ENCODE data around the gene ACOT12.

DNA sequence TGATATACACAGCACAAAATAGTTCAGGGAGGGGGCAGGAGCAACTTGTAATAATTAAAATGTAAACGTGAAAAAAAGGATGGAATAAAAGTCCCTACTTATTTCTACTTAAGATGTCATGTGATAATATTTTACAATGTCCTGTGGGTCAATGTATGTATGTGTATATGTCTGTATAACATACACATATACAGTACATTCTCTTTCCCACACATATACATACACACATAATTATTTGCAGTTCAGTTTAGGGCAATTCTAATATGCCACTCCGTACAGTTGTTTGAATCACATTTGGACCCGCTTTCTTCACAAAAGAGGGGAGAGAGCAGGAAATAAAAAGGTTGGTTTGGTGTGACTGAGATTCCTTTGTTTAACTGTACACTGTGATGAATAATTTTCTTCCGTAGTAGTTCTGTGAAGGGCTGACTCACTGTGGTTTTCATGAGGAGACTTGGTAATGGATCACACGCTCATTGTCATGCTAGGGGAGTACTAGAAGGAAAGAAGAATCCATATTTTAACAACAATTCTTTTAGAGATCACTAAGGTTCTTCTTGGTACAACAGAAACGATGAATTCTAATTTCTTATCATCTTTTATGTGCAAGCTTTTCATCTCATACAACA lies 26.2 kb upstream of the ACOT12 start:
- TF ChIP-seq, protein P1, sequence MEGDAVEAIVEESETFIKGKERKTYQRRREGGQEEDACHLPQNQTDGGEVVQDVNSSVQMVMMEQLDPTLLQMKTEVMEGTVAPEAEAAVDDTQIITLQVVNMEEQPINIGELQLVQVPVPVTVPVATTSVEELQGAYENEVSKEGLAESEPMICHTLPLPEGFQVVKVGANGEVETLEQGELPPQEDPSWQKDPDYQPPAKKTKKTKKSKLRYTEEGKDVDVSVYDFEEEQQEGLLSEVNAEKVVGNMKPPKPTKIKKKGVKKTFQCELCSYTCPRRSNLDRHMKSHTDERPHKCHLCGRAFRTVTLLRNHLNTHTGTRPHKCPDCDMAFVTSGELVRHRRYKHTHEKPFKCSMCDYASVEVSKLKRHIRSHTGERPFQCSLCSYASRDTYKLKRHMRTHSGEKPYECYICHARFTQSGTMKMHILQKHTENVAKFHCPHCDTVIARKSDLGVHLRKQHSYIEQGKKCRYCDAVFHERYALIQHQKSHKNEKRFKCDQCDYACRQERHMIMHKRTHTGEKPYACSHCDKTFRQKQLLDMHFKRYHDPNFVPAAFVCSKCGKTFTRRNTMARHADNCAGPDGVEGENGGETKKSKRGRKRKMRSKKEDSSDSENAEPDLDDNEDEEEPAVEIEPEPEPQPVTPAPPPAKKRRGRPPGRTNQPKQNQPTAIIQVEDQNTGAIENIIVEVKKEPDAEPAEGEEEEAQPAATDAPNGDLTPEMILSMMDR (IDR thresholded peaks at IDR 0.05; ENCODE audit: extremely low read depth in 1 of 2, insufficient read depth in 1 of 2, low read depth in 1 of 2, low read length in 2 of 2), result no peak
- no peak for TF ChIP-seq POLR2AphosphoS5 (IDR thresholded peaks at IDR 0.05; ENCODE audit: insufficient read depth, low read depth, low read length)
- no peak for TF ChIP-seq MAX (IDR thresholded peaks at IDR 0.05; ENCODE audit: insufficient read depth, insufficient read length)
